Central memory CD8-positive, alpha-beta T cell (primary cell): ENCODE measurements around the gene PTPRG.
"Not testable (repeated sequence)": the region's sequence is repeated elsewhere in the genome, so short reads cannot be mapped to it uniquely, and the experiment has no call there.

ENCODE experiments used
- ATAC-seq: fragments of 150-1000 bp; cut with Tn5 transposase; replicated peaks from 2 replicates; pipeline ENCODE4 v1.10.0; 2022; ENCODE audit warnings: mild to moderate bottlenecking, moderate FRiP score, moderate number of reproducible peaks; ENCODE audit not compliant: poor library complexity, severe bottlenecking; ENCODE audit errors: extremely low read depth
- DNase-seq, 2 donors: peaks; one replicate each; pipeline ENCODE4 v3.0.0; 2021; ENCODE audit warnings: low spot score in 2 of 2
- H3K27ac Mint-ChIP-seq: one replicate; pipeline ENCODE4 v1.8.0; 2022; ENCODE audit warnings: low read depth, mild to moderate bottlenecking, moderate library complexity, mixed read lengths
- H3K27me3 Mint-ChIP-seq: one replicate; pipeline ENCODE4 v1.8.0; 2022; ENCODE audit warnings: mixed read lengths
- H3K36me3 Mint-ChIP-seq: one replicate; pipeline ENCODE4 v1.8.0; 2022; ENCODE audit warnings: mild to moderate bottlenecking, moderate library complexity, mixed read lengths; ENCODE audit not compliant: insufficient read depth
- H3K4me1 Mint-ChIP-seq: one replicate; pipeline ENCODE4 v1.8.0; 2022; ENCODE audit warnings: mixed read lengths
- H3K4me3 Mint-ChIP-seq: one replicate; pipeline ENCODE4 v1.8.0; 2022; ENCODE audit warnings: mild to moderate bottlenecking, moderate library complexity, mixed read lengths
- H3K9me3 Mint-ChIP-seq: one replicate; pipeline ENCODE4 v1.8.0; 2022; ENCODE audit warnings: mixed read lengths

PTPRG gene

DNA sequence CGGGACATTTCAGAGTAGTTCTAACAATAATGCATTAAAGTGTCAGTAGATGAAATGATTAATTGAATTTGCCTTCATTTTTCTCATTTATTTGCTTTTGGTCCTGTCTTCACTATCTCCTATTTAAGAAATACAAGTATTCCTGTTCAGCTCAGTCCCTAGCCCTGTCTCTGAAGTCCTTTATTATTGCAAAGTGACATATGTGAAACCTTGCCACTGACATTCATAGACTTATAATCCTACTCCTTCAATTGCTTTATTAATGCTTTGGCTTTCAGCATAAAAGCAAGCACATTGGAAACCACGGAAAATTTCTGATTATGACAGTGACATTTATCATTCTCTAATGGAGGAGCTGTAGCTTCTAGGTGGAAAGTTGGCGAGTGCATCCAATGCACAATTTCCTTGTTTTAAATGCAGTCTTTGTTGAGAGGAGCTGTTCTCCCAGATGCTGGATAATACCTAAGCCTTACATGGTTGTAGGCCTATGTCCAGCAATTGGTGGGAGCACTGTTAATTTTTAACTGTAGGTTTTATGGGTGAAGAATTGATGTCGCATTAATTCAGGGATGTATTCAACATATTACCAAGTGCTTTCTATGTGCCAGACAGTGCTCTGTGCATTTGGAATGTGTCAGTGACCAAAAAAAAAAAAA is 474.2 kb downstream of the PTPRG start:
- DNase-seq (no peak), ATAC-seq (no peak)
- Mint-ChIP-seq H3K27ac (no peak overlapping the region), H3K4me3 (no peak overlapping the region), H3K27me3 (no peaks in the 10 kb centered on the region), H3K36me3 (no peaks in the 10 kb centered on the region), H3K4me1 (no peaks in the 10 kb centered on the region), H3K9me3 (peaks cover 10% of the 10 kb centered on the region)

DNA sequence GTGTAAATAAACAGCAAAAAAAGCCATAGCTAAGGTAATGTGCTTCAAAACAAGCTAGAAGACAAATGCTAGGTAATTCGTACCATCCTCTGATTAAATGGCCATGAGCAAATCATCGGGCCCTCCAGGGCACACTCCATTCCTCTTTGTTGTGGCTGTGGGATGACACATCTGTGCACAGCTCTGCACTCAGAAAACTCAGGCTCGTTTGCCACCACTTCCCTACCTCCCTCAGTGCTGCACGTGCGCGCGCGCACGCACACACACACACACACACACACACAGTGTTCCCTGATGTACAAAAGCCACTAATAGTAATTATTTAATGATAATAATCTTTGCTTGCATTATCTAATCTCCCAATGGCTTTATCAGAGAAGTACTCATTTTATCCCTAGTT is 475.4 kb downstream of the PTPRG start:
- ATAC-seq = no peak
- no peaks in the 10 kb centered on the region for H3K4me1 Mint-ChIP-seq
- DNase-seq = no peak
- peaks cover 1% of the 10 kb centered on the region for H3K9me3 Mint-ChIP-seq
- H3K27ac Mint-ChIP-seq = no peak overlapping the region
- no peaks in the 10 kb centered on the region for H3K27me3 Mint-ChIP-seq
- H3K36me3 Mint-ChIP-seq = no peaks in the 10 kb centered on the region
- H3K4me3 Mint-ChIP-seq = no peak overlapping the region

GRCh38 chr3:62038798-62039197 is 477.4 kb downstream of the PTPRG start:
- DNase-seq, H3K4me1 Mint-ChIP-seq, H3K9me3 Mint-ChIP-seq, H3K27me3 Mint-ChIP-seq, ATAC-seq, H3K27ac Mint-ChIP-seq, H3K36me3 Mint-ChIP-seq, H3K4me3 Mint-ChIP-seq: not testable (repeated sequence)

DNA sequence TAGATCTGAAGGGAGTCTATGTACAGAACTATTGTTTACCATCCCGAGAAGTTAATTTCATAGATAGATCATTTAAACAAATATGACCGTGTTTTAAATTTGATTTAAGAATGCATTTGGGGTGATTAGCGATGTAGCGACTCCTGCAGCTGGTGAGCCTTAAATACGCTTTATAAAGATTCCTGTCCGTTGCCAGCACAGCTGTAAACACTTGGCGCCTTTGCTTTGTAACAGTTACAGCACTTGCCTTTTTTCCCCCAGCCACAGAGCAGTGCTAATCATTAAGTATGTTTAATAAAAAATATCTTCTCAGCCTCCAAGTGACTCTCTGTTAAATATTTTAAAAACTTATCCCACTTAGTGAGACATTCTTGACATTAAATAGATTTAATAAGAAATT is 478.2 kb downstream of the PTPRG start:
- ATAC-seq = no peak
- H3K4me1 Mint-ChIP-seq = no peaks in the 10 kb centered on the region
- H3K9me3 Mint-ChIP-seq = no peaks in the 10 kb centered on the region
- H3K36me3 Mint-ChIP-seq = no peaks in the 10 kb centered on the region
- no peak for DNase-seq
- H3K27me3 Mint-ChIP-seq = no peaks in the 10 kb centered on the region
- H3K27ac Mint-ChIP-seq = no peak overlapping the region
- H3K4me3 Mint-ChIP-seq = no peak overlapping the region

DNA sequence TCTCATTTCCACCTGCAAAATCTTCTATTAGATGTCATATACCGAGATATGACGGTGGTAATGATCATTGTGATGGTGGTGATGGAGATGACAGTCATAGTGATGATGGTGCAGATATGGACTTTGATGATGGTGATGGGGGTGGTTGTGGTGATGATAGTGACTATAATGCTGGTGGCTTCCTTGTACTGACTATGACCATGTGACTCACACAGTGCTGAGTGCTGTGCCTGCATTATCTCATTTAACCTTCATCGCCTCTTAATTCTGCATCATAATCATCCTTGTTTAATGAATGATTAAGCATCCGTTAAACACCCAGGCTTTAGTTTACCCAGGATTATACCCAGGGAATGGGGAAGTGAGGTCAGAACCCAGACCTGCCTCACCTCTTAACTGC is 480.3 kb downstream of the PTPRG start:
- Mint-ChIP-seq H3K36me3 (no peaks in the 10 kb centered on the region), H3K27me3 (no peaks in the 10 kb centered on the region), H3K4me3 (no peak overlapping the region), H3K27ac (no peak overlapping the region), H3K4me1 (no peaks in the 10 kb centered on the region), H3K9me3 (no peaks in the 10 kb centered on the region)
- DNase-seq (no peak), ATAC-seq (no peak)

DNA sequence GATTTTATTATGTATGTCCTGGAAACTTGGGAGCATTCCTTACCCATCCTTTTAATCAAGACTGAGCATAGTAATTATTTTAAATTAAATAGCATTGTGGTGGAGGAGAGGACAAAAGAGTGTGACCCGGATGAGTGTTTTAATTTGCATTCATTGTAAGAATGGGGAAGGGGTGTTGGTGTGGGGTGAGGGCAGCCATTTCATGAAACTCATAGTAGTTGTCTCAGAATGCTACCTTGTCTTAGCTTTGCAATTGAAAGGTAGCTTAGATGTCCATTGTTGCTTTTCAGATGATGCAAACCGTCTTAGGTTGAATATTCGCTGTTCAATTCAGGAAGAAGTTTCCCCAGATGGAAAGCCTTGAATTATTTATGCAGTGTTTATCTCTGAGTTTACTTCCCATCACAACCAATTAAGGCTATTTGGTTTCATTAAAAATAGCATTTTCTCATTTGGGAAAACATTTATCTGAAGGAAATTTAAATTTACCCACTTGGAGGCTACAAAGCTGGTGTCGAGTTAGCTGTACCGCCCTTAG is 483.6 kb downstream of the PTPRG start:
- no peaks in the 10 kb centered on the region for H3K4me1 Mint-ChIP-seq
- ATAC-seq (no peak), DNase-seq (no peak)
- no peak overlapping the region for H3K4me3 Mint-ChIP-seq
- H3K27ac Mint-ChIP-seq = no peak overlapping the region
- H3K36me3 Mint-ChIP-seq = no peaks in the 10 kb centered on the region
- H3K27me3 Mint-ChIP-seq = no peaks in the 10 kb centered on the region
- no peaks in the 10 kb centered on the region for H3K9me3 Mint-ChIP-seq

DNA sequence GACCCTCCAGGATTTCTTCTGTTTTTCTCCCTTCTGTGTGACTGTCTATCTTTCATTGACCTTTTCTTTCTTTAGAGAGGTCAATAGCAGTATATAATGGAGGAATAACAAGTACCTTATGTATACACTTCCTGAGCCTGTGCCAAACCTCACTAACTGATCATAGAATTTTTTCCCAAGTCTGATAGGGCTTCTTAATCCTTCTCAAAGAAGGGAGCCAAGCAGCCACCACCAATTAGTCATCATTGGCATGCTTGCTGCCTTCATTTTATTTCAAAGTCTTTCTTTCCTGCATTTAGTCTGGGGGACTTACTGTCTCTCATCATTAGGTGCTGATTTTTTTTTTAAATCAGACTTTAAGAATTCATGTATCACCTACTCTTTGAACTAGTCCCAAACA is 485.0 kb downstream of the PTPRG start:
- Mint-ChIP-seq H3K36me3 (no peaks in the 10 kb centered on the region), H3K27me3 (no peaks in the 10 kb centered on the region), H3K27ac (no peak overlapping the region), H3K4me1 (no peaks in the 10 kb centered on the region), H3K9me3 (no peaks in the 10 kb centered on the region), H3K4me3 (no peak overlapping the region)
- ATAC-seq (no peak), DNase-seq (no peak)

DNA sequence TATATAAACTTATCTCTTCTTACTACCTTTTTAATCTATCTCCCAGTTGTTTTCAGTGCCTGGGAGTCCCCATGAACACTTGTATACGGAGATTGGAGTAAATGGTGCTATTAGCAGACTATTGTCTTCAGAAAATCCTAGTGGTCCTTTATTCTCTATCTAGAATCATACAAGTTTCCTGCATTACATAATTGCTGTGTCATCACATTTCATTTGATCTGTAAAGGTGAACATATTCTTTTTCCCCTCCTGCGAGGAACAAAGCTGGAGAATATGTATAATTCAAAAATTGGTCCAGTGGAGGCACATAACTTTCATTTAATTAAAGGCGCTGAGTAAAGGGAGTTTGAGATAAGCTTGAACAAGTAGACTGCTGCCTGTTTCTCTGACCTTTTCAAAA is 487.2 kb downstream of the PTPRG start:
- H3K36me3 Mint-ChIP-seq = no peaks in the 10 kb centered on the region
- no peaks in the 10 kb centered on the region for H3K27me3 Mint-ChIP-seq
- no peaks in the 10 kb centered on the region for H3K4me1 Mint-ChIP-seq

GRCh38 chr3:62049033-62049432 is 487.7 kb downstream of the PTPRG start:
- ATAC-seq (no peak), DNase-seq (no peak)
- Mint-ChIP-seq H3K27me3 (no peaks in the 10 kb centered on the region), H3K9me3 (peaks cover 1% of the 10 kb centered on the region), H3K27ac (no peak overlapping the region), H3K36me3 (no peaks in the 10 kb centered on the region), H3K4me3 (no peak overlapping the region), H3K4me1 (no peaks in the 10 kb centered on the region)

More for the DNA sequence above, 487.2 kb downstream of the PTPRG start:
- ATAC-seq (no peak), DNase-seq (no peak)
- Mint-ChIP-seq H3K9me3 (no peaks in the 10 kb centered on the region), H3K4me3 (no peak overlapping the region), H3K27ac (no peak overlapping the region)

GRCh38 chr3:62051506-62051905 is 490.1 kb downstream of the PTPRG start:
- no peak for ATAC-seq

GRCh38 chr3:62052331-62052730 is 491.0 kb downstream of the PTPRG start:
- no peak for ATAC-seq
- no peaks in the 10 kb centered on the region for H3K4me1 Mint-ChIP-seq
- no peak overlapping the region for H3K27ac Mint-ChIP-seq

More at GRCh38 chr3:62051506-62051905, 490.1 kb downstream of the PTPRG start:
- no peaks in the 10 kb centered on the region for H3K4me1 Mint-ChIP-seq
- H3K27ac Mint-ChIP-seq = no peak overlapping the region
- H3K36me3 Mint-ChIP-seq = no peaks in the 10 kb centered on the region
- H3K27me3 Mint-ChIP-seq = no peaks in the 10 kb centered on the region
- peaks cover 10% of the 10 kb centered on the region for H3K9me3 Mint-ChIP-seq
- no peak overlapping the region for H3K4me3 Mint-ChIP-seq
- DNase-seq = no peak

GRCh38 chr3:62056658-62057057 is 495.3 kb downstream of the PTPRG start:
- Mint-ChIP-seq H3K4me1 (no peaks in the 10 kb centered on the region), H3K36me3 (no peaks in the 10 kb centered on the region), H3K9me3 (peaks cover 14% of the 10 kb centered on the region), H3K4me3 (no peak overlapping the region), H3K27ac (no peak overlapping the region), H3K27me3 (no peaks in the 10 kb centered on the region)
- ATAC-seq (no peak), DNase-seq (no peak)

More at GRCh38 chr3:62052331-62052730, 491.0 kb downstream of the PTPRG start:
- Mint-ChIP-seq H3K4me3 (no peak overlapping the region), H3K9me3 (peaks cover 14% of the 10 kb centered on the region), H3K27me3 (no peaks in the 10 kb centered on the region), H3K36me3 (no peaks in the 10 kb centered on the region)
- no peak for DNase-seq

- Mint-ChIP-seq H3K4me3 (no peak overlapping the region), H3K27me3 (no peaks in the 10 kb centered on the region), H3K9me3 (peaks cover 14% of the 10 kb centered on the region), H3K36me3 (no peaks in the 10 kb centered on the region), H3K4me1 (no peaks in the 10 kb centered on the region), H3K27ac (no peak overlapping the region)
- no peak for DNase-seq
- ATAC-seq = no peak
These were observed 496.1 kb downstream of the PTPRG start for GRCh38 chr3:62057339-62058047.
